SH-SY5Y (cell line): ENCODE data around the gene ZNF697.

Experiments
- GATA2 ChIP-seq: IDR thresholded peaks from 2 replicates; pipeline ENCODE4 v1.6.1; 2011; ENCODE audit warnings: mild to moderate bottlenecking, low read depth, low read length
- GATA3 ChIP-seq: IDR thresholded peaks from 2 replicates; pipeline ENCODE4 v1.6.1; 2011; ENCODE audit warnings: low read depth, mild to moderate bottlenecking, low read length, moderate library complexity

GRCh38 chr1:119637710-119638109 is 10.4 kb downstream of the ZNF697 start:
- TF ChIP-seq GATA3: no peak
- no peak for TF ChIP-seq GATA2
